HEK293 (cell line): Measurements from ENCODE around the gene MEGF6.

ENCODE experiments used
- CTCF ChIA-PET: fragments of 350-600 bp; formaldehyde crosslinking; extraction: SDS; loops from one replicate; lab custom pipeline; 2021; ENCODE audit warnings: antibody characterized with exemption; lab: Yijun Ruan, JAX
- POLR2A ChIA-PET: fragments of 300-600 bp; formaldehyde crosslinking; extraction: SDS; loops from one replicate; lab custom pipeline; 2020; ENCODE audit warnings: antibody characterized with exemption, inconsistent platforms; lab: Yijun Ruan, JAX
- H3K27ac ChIP-seq: fragments of 200-500 bp; sonication (Bioruptor generic); 2 replicates; pipeline ENCODE4 v1.5.1; 2014; ENCODE audit warnings: low read depth, low read length, control low read depth, inconsistent platforms; ENCODE audit errors: extremely low read depth
- H3K36me3 ChIP-seq, 2 experiments: fragments of 200-500 bp in 1 of 2; sonication (Bioruptor generic) in 1 of 2; 1 replicate in 1 of 2; 2 replicates in 1 of 2; pipeline ENCODE4 v1.5.1; 2014 to 2017; ENCODE audit warnings: inconsistent platforms in 2 of 2, low read length in 2 of 2; ENCODE audit not compliant: control insufficient read depth in 2 of 2, insufficient read depth in 1 of 2
- H3K4me1 ChIP-seq: fragments of 200-500 bp; sonication (Bioruptor generic); 2 replicates; pipeline ENCODE4 v1.5.1; 2014; ENCODE audit warnings: mild to moderate bottlenecking, low read length, inconsistent platforms; ENCODE audit not compliant: control insufficient read depth, insufficient read depth
- H3K4me3 ChIP-seq: 2 replicates; pipeline ENCODE4 v1.5.1; 2011; ENCODE audit warnings: low read depth, mild to moderate bottlenecking, control low read depth, low read length, moderate library complexity
- H3K9me3 ChIP-seq: fragments of 200-500 bp; sonication (Bioruptor generic); 2 replicates; pipeline ENCODE4 v1.5.1; 2014; ENCODE audit warnings: low read depth, low read length, inconsistent platforms; ENCODE audit not compliant: control insufficient read depth, insufficient read depth
- EGR2 ChIP-seq: fragments of 450-650 bp; formaldehyde crosslinking; IDR thresholded peaks from 2 replicates; pipeline ENCODE4 v1.5.1; 2016; ENCODE audit warnings: low read depth, missing biosample characterization, missing genetic modification characterization
- GFI1B ChIP-seq: fragments of 450-650 bp; formaldehyde crosslinking; IDR thresholded peaks from 2 replicates; pipeline ENCODE4 v1.5.1; 2016; ENCODE audit warnings: missing biosample characterization, missing genetic modification characterization
- GLIS2 ChIP-seq: fragments of 450-650 bp; formaldehyde crosslinking; IDR thresholded peaks from 2 replicates; pipeline ENCODE4 v1.5.1; 2016; ENCODE audit warnings: missing biosample characterization, missing genetic modification characterization
- HOXA7 ChIP-seq: sonication (generic); formaldehyde crosslinking; IDR thresholded peaks from 2 replicates; pipeline ENCODE4 v1.8.1; 2022; ENCODE audit warnings: missing genetic modification reagents, borderline replicate concordance
- MEIS1 ChIP-seq: sonication (generic); formaldehyde crosslinking; IDR thresholded peaks from 2 replicates; pipeline ENCODE4 v1.8.1; 2022; ENCODE audit warnings: missing genetic modification reagents, mild to moderate bottlenecking, borderline replicate concordance
- OSR2 ChIP-seq: fragments of 450-650 bp; formaldehyde crosslinking; IDR thresholded peaks from 2 replicates; pipeline ENCODE4 v1.5.1; 2016; ENCODE audit warnings: missing biosample characterization, missing genetic modification characterization
- RBAK ChIP-seq: fragments of 450-650 bp; formaldehyde crosslinking; IDR thresholded peaks from 2 replicates; pipeline ENCODE4 v1.5.1; 2016; ENCODE audit warnings: missing biosample characterization, missing genetic modification characterization
- ZFP41 ChIP-seq: fragments of 450-650 bp; formaldehyde crosslinking; IDR thresholded peaks from 2 replicates; pipeline ENCODE4 v1.5.1; 2016; ENCODE audit warnings: missing biosample characterization, missing genetic modification characterization, borderline replicate concordance
- ZNF335 ChIP-seq: fragments of 450-650 bp; formaldehyde crosslinking; conservative IDR thresholded peaks from 2 replicates; pipeline ENCODE4 v1.5.1; 2016; ENCODE audit warnings: missing biosample characterization, missing genetic modification characterization
- ZNF433 ChIP-seq: fragments of 450-650 bp; formaldehyde crosslinking; IDR thresholded peaks from 2 replicates; pipeline ENCODE4 v1.5.1; 2016; ENCODE audit warnings: missing biosample characterization, missing genetic modification characterization, low read depth
- ZNF473 ChIP-seq: fragments of 450-650 bp; formaldehyde crosslinking; IDR thresholded peaks from 2 replicates; pipeline ENCODE4 v1.5.1; 2017; ENCODE audit warnings: missing biosample characterization, missing genetic modification characterization
- ZNF514 ChIP-seq: fragments of 450-650 bp; formaldehyde crosslinking; IDR thresholded peaks from 2 replicates; pipeline ENCODE4 v1.5.1; 2016; ENCODE audit warnings: missing biosample characterization, missing genetic modification characterization
- ZNF529 ChIP-seq: fragments of 450-650 bp; formaldehyde crosslinking; IDR thresholded peaks from 2 replicates; pipeline ENCODE4 v1.5.1; 2017; ENCODE audit warnings: missing genetic modification characterization, missing biosample characterization; ENCODE audit not compliant: insufficient replicate concordance
- ZNF585B ChIP-seq: fragments of 450-650 bp; formaldehyde crosslinking; IDR thresholded peaks from 2 replicates; pipeline ENCODE4 v1.5.1; 2016; ENCODE audit warnings: missing biosample characterization, missing genetic modification characterization
- ZNF600 ChIP-seq: fragments of 450-650 bp; formaldehyde crosslinking; IDR thresholded peaks from 2 replicates; pipeline ENCODE4 v1.5.1; 2016; ENCODE audit warnings: missing biosample characterization, missing genetic modification characterization
- ZNF624 ChIP-seq: fragments of 450-650 bp; formaldehyde crosslinking; IDR thresholded peaks from 2 replicates; pipeline ENCODE4 v1.5.1; 2017; ENCODE audit warnings: missing biosample characterization, missing genetic modification characterization
- ZNF626 ChIP-seq: fragments of 450-650 bp; sonication (Bioruptor Pico); formaldehyde crosslinking; IDR thresholded peaks from 2 replicates; pipeline ENCODE4 v1.5.1; 2018; ENCODE audit warnings: missing biosample characterization, missing genetic modification characterization, inconsistent platforms
- ZNF664 ChIP-seq: fragments of 450-650 bp; formaldehyde crosslinking; IDR thresholded peaks from 2 replicates; pipeline ENCODE4 v1.5.1; 2016; ENCODE audit warnings: missing biosample characterization, missing genetic modification characterization
- ZNF701 ChIP-seq: fragments of 450-650 bp; formaldehyde crosslinking; IDR thresholded peaks from 2 replicates; pipeline ENCODE4 v1.5.1; 2016; ENCODE audit warnings: missing biosample characterization, missing genetic modification characterization
- TF ChIP-seq, protein P1 (sequence below): fragments of 450-650 bp; formaldehyde crosslinking; IDR thresholded peaks from 2 replicates; pipeline ENCODE4 v1.5.1; 2016; ENCODE audit warnings: missing biosample characterization, missing genetic modification characterization
- TF ChIP-seq, protein P2 (sequence below): fragments of 450-650 bp; formaldehyde crosslinking; IDR thresholded peaks from 2 replicates; pipeline ENCODE4 v1.5.1; 2017; ENCODE audit warnings: missing biosample characterization, missing genetic modification characterization
- TF ChIP-seq, protein P3 (sequence below): fragments of 450-650 bp; formaldehyde crosslinking; IDR thresholded peaks from 2 replicates; pipeline ENCODE4 v1.5.1; 2016; ENCODE audit warnings: missing biosample characterization, missing genetic modification characterization

Gene MEGF6

DNA sequence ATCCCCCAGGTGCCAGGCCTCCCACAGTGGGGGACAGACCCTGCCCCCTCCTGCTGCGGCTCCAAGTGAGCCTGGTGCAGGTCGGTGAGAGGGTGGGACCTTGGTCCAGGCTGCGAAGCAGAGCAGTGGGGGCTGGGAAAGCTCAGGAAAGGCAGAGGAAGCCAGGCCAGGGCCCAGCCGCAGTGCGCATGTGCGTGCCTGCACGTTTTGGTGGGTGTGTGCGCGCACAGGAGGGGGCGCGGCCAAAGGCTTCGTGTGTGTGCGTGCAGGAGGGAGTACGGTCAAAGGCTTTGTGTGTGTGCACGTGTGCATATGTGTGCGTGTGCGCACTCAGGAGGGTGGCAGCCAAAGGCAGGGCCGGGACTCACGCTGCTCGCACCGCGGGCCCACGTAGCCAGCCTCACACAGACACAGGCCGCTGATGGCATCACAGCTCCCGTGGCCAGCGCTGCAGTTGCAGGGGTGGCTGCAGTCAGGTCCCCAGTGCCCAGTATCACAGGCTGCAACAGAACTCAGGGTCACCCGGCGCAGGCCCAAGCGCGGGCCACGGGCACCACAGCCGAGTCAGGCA lies 111.0 kb downstream of the MEGF6 start:
- Histone ChIP-seq H3K27ac (no peak overlapping the region), H3K36me3 (no peaks in the 10 kb centered on the region), H3K4me3 (no peak overlapping the region), H3K4me1 (no peaks in the 10 kb centered on the region), H3K9me3 (no peaks in the 10 kb centered on the region)
- ChIA-PET CTCF (no interaction called here), POLR2A (no interaction called here)
- TF ChIP-seq ZNF473 (tag by site-specific recombination) (no peak), GLIS2 (tag by site-specific recombination) (0 out of 2 replicates have a peak, but pooled peaks have one; percentile 20)

- no peak for TF ChIP-seq ZNF701
- TF ChIP-seq RBAK (tag by site-specific recombination): no peak
- TF ChIP-seq HOXA7: no peak
- no peak for TF ChIP-seq ZNF626 (tag by site-specific recombination)
- TF ChIP-seq ZNF585B (tag by site-specific recombination): no peak
- TF ChIP-seq ZNF600: no peak
- no peak for TF ChIP-seq ZNF529
- TF ChIP-seq OSR2 (tag by site-specific recombination): no peak
- TF ChIP-seq, protein P1, sequence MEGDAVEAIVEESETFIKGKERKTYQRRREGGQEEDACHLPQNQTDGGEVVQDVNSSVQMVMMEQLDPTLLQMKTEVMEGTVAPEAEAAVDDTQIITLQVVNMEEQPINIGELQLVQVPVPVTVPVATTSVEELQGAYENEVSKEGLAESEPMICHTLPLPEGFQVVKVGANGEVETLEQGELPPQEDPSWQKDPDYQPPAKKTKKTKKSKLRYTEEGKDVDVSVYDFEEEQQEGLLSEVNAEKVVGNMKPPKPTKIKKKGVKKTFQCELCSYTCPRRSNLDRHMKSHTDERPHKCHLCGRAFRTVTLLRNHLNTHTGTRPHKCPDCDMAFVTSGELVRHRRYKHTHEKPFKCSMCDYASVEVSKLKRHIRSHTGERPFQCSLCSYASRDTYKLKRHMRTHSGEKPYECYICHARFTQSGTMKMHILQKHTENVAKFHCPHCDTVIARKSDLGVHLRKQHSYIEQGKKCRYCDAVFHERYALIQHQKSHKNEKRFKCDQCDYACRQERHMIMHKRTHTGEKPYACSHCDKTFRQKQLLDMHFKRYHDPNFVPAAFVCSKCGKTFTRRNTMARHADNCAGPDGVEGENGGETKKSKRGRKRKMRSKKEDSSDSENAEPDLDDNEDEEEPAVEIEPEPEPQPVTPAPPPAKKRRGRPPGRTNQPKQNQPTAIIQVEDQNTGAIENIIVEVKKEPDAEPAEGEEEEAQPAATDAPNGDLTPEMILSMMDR (tag by site-specific recombination): no peak
- TF ChIP-seq MEIS1 (CRISPR knock-in tag): no peak
- TF ChIP-seq ZNF514: no peak
- no peak for TF ChIP-seq ZNF433 (tag by site-specific recombination)
- no peak for TF ChIP-seq EGR2 (tag by site-specific recombination)
- no peak for TF ChIP-seq GFI1B (tag by site-specific recombination)
- TF ChIP-seq, protein P2, sequence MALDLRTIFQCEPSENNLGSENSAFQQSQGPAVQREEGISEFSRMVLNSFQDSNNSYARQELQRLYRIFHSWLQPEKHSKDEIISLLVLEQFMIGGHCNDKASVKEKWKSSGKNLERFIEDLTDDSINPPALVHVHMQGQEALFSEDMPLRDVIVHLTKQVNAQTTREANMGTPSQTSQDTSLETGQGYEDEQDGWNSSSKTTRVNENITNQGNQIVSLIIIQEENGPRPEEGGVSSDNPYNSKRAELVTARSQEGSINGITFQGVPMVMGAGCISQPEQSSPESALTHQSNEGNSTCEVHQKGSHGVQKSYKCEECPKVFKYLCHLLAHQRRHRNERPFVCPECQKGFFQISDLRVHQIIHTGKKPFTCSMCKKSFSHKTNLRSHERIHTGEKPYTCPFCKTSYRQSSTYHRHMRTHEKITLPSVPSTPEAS: no peak
- TF ChIP-seq ZNF335: no peak
- TF ChIP-seq, protein P3, sequence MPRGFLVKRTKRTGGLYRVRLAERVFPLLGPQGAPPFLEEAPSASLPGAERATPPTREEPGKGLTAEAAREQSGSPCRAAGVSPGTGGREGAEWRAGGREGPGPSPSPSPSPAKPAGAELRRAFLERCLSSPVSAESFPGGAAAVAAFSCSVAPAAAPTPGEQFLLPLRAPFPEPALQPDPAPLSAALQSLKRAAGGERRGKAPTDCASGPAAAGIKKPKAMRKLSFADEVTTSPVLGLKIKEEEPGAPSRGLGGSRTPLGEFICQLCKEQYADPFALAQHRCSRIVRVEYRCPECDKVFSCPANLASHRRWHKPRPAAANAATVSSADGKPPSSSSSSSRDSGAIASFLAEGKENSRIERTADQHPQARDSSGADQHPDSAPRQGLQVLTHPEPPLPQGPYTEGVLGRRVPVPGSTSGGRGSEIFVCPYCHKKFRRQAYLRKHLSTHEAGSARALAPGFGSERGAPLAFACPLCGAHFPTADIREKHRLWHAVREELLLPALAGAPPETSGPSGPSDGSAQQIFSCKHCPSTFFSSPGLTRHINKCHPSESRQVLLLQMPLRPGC (tag by site-specific recombination): no peak
- no peak for TF ChIP-seq ZFP41 (tag by site-specific recombination)
- TF ChIP-seq ZNF664 (tag by site-specific recombination): no peak
- TF ChIP-seq ZNF624: no peak
Measured at GRCh38 chr1:3499611-3500010, 111.7 kb downstream of the MEGF6 start.

More at GRCh38 chr1:3499611-3500010, 111.7 kb downstream of the MEGF6 start:
- no peaks in the 10 kb centered on the region for H3K4me1 ChIP-seq
- ChIA-PET CTCF (no interaction called here), POLR2A (no interaction called here)
- H3K36me3 ChIP-seq: no peaks in the 10 kb centered on the region
- H3K9me3 ChIP-seq: no peaks in the 10 kb centered on the region
- no peak overlapping the region for H3K27ac ChIP-seq
- H3K4me3 ChIP-seq: no peak overlapping the region
